Measurements from ENCODE around the gene CRYBG1.

CRYBG1 gene

GRCh38 chr6:106421496-106421895 is 61.0 kb downstream of the CRYBG1 start:
- no peak for DNase-seq

GRCh38 chr6:106422534-106422933 is 62.0 kb downstream of the CRYBG1 start:
- DNase-seq, result no peak

GRCh38 chr6:106425382-106425781 is 64.9 kb downstream of the CRYBG1 start:
- DNase-seq, result no peak

- DNase-seq, result peak; percentile 25
These were observed 65.9 kb downstream of the CRYBG1 start for GRCh38 chr6:106426250-106426970.

- no peak for DNase-seq
These were observed 69.9 kb downstream of the CRYBG1 start for GRCh38 chr6:106430466-106430865.

- no peak for DNase-seq
These were observed 70.9 kb downstream of the CRYBG1 start for GRCh38 chr6:106431405-106431804.

- no peak for DNase-seq
These were observed 71.5 kb downstream of the CRYBG1 start for GRCh38 chr6:106431972-106432371.

GRCh38 chr6:106434530-106434929 is 74.0 kb downstream of the CRYBG1 start:
- no peak for DNase-seq

GRCh38 chr6:106439459-106439858 is 78.9 kb downstream of the CRYBG1 start:
- DNase-seq, result no peak

- DNase-seq, result peak; percentile 63
These were observed 80.0 kb downstream of the CRYBG1 start for GRCh38 chr6:106440546-106440945.

GRCh38 chr6:106442395-106442794 is 81.9 kb downstream of the CRYBG1 start:
- DNase-seq, result no peak

GRCh38 chr6:106444777-106445507 is 84.4 kb downstream of the CRYBG1 start:
- peak; percentile 83 for DNase-seq

- DNase-seq, result no peak
These were observed 85.0 kb downstream of the CRYBG1 start for GRCh38 chr6:106445508-106445878.

- peak; percentile 28 for DNase-seq
These were observed 85.9 kb downstream of the CRYBG1 start for GRCh38 chr6:106446287-106446885.

- no peak for DNase-seq
These were observed 86.5 kb downstream of the CRYBG1 start for GRCh38 chr6:106446983-106447382.

GRCh38 chr6:106448000-106448426 is 87.5 kb downstream of the CRYBG1 start:
- peak; percentile 64 for DNase-seq

GRCh38 chr6:106450653-106451052 is 90.1 kb downstream of the CRYBG1 start:
- peak; percentile 38 for DNase-seq

GRCh38 chr6:106451439-106451838 is 90.9 kb downstream of the CRYBG1 start:
- peak; percentile 42 for DNase-seq

GRCh38 chr6:106452628-106453027 is 92.1 kb downstream of the CRYBG1 start:
- no peak for DNase-seq

GRCh38 chr6:106453756-106454367 is 93.3 kb downstream of the CRYBG1 start:
- no peak for DNase-seq

GRCh38 chr6:106456756-106457155 is 96.2 kb downstream of the CRYBG1 start:
- DNase-seq, result no peak

- no peak for DNase-seq
These were observed 97.8 kb downstream of the CRYBG1 start for GRCh38 chr6:106458021-106458986.
